Right ventricle myocardium inferior (tissue), 1 donor: ENCODE results near the gene PGP. TPM values are rescaled to one million over a fixed set of nuclear protein-coding genes. Genes with fewer than 3 reads are reported as not detected.
"Not testable (repeated sequence)": the region's sequence is repeated elsewhere in the genome, so short reads cannot be mapped to it uniquely, and the experiment has no call there.

Source experiments
- ATAC-seq: fragments of 200-7000 bp; cut with Tn5 transposase; one replicate; pipeline ENCODE4 v1.9.1; 2020; ENCODE audit warnings: mild to moderate bottlenecking, moderate library complexity
- DNase-seq: peaks from one replicate; pipeline ENCODE4 v3.0.0; 2021; ENCODE audit errors: missing footprints
- intact Hi-C: fragments of 100-400 bp; cut with DNase I; formaldehyde crosslinking; loops from one replicate; pipeline ENCODE4 v1.11.0; 2022
- long read RNA-seq: library from polyadenylated mRNA; unstranded; transcript quantifications from one replicate; pipeline ENCODE4 v2.0.0, GENCODE V29; 2021
- total RNA-seq: library from RNA; stranded (reverse); fragmentation: NEBNext Ultra II Directional; extraction: Animal tissue kit (Norgen Biotek cat#: 25700); gene quantifications from one replicate; pipeline ENCODE4 v1.2.1, GENCODE V29; 2021
- donor health status: DM: no; HTN: yes; CAD: no; lungs with severe emphysema.

PGP gene, protein sequence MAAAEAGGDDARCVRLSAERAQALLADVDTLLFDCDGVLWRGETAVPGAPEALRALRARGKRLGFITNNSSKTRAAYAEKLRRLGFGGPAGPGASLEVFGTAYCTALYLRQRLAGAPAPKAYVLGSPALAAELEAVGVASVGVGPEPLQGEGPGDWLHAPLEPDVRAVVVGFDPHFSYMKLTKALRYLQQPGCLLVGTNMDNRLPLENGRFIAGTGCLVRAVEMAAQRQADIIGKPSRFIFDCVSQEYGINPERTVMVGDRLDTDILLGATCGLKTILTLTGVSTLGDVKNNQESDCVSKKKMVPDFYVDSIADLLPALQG
- total RNA-seq: 35.1 TPM
- long read RNA-seq, transcript PGP-201 (2 exons, 2,727 nt): major isoform, 151 of 160 reads
- long read RNA-seq, partial matches to known transcripts: 0 of 160 reads
- long read RNA-seq, other reads (novel, unspliced or antisense): 9 of 160 reads

DNA sequence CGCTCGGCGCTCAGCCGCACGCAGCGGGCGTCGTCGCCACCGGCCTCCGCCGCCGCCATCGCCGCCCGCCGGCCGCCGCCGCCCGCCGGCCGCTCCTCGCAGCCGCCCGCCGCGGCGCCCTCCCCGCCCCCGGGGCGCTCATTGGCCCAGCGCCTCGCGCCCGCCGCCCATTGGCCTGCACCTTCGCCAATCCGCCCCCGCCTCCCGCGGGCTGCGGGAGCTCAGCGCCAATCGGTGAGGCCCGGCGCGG lies at the start of gene PGP:
Gene PGP (minus strand): TSS at position 122 of the 250 bp plus-strand sequence. CDS start 63 bp downstream, at position 59.
- ATAC-seq (peak; percentile 84), DNase-seq (no peak)
- intact Hi-C loops: loop anchor here (5.0 kb wide), 1 partner anchor 252 kb away; the partner anchor contains the start of gene RPS2

DNA sequence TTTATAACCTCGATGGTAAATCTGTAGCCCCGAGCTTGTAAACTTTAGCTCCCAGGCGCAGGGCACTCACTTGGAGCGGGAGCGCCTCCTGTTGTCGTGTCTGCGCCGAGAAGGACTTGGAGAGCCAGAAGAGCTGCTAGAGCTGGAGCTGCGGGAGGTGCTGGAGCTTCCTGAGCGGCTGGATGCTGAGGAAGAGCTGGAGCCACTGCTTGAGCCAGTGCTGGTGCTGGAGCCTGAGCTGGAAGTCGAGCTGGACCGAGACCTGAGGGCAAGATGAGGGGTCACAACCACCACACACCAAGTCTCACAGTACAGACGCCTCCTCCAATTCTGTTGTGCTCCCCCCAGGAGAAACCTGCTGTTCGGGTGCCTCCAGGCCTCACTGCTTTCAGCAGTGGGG lies 48.4 kb upstream of the PGP start:
- peak; percentile 37 for DNase-seq
- intact Hi-C loops: loop anchor here (10.0 kb wide), 1 partner anchor 242 kb away; no protein-coding TSS in a partner anchor
- ATAC-seq: not testable (repeated sequence)

DNA sequence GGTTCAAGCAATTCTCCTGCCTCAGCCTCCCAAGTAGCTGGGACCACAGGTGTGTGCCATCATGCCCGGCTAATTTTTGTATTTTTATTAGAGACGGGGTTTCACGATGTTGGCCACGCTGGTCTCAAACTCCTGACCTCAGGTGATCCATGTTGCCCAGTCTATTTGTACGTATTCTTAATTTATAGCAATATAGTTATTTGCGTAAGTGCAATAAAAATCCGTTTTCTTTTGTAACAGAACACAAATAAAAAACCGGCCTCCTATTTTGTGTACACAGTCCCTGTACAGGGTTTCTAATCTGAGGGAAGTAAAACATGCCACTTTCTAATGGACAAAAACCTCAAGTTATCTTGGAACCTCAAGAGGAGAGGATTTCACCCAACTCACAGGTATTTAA lies 45.6 kb upstream of the PGP start:
- no peak for DNase-seq
- ATAC-seq: no peak
- intact Hi-C loops: loop anchor here (10.0 kb wide), 1 partner anchor 245 kb away; no protein-coding TSS in a partner anchor

DNA sequence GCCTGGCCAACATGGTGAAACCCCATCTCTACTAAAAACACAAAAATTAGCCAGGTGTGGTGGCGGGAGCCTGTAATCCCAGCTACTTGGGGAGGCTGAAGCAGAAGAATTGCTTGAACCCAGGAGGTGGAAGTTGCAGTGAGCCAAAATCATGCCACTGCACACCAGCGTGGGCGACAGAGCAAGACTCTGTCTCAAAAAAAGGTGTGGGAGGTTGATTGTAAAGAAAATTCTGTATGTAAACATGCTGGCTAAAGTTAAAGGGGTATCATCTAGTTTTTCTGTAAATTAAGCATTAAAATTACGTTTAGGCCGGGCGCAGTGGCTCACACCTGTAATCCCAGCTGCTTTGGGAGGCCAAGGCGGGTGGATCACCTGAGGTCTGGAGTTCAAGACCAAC lies 43.9 kb upstream of the PGP start:
- DNase-seq: not testable (repeated sequence)

DNA sequence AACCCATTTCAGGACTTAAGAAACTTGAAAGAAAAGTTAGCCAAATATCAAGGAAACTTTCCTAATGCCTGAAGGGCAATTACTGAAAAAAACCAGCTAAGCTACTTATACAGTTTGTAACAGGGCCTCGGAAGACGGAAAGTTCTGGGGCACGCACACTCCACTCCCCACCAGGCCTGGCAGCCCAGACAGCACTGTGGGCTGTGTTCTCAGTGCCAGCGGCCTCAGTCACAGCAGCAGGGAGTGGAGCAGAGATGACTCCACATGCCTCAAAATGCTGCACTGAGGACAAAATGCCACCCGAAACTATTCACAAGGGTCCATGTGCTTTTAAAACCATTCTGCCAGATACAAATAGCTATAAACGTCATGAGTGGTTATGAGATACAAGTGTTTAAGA lies 43.1 kb upstream of the PGP start:
- ATAC-seq (no peak), DNase-seq (no peak)
- intact Hi-C loops: no loop called here

More for the DNA sequence above, 43.9 kb upstream of the PGP start:
- ATAC-seq, intact Hi-C loops: not testable (repeated sequence)

DNA sequence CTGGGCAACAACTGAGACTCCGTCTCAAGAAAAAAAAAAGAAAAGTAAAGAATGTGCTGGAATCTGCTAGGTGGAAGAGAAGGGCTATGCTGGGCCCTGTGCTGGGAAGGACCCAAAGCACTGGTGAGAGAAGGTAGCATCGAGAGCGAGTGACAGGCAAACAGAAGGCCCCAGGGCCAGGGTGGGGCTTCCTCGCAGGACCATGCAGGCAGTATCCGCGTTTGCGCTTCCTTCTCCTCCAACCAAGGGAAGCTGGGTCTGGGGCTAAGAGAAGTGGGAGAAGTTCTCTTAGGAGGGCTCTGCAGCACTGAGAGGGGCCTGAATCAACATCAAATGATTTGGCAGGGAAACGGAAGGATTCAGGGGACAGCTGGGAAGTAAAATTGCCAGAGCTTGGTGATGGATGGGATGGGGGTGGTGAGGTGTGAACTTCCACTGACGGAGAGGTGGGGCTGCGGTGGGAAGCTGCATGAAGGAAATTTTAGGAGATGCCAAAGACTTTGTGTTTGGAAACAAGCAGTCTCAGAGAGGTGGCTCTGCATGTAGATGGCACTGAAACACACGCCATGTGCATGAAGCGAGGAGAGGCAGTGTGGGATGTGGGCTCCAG lies 42.0 kb upstream of the PGP start:
- DNase-seq: peak; percentile 16
- intact Hi-C loops: no loop called here
- no peak for ATAC-seq

DNA sequence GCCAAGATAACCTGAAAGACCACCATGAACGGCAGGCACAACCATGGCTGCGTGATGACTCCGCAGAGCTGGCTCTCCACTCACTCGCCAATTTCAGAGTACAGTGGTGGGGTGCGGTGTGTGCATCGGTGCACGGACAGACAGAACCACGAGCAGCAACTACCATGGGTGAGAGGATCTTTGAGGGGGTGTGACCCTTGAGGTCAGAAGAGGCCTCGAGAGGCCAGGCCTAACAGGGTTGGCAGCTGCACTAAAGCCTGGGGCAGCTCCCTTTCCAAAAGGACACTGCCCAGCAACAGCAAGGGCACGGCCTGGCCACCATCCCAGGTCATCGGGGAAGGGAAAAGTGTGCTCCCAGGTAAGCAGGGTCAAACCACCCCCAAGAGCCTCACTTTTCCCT lies 38.7 kb upstream of the PGP start:
- DNase-seq (peak; percentile 44), ATAC-seq (no peak)
- intact Hi-C loops: loop anchor here (5.0 kb wide), 2 partner anchors 46 to 96 kb away; partner anchors contain the start of genes MLST8 and TRAF7

DNA sequence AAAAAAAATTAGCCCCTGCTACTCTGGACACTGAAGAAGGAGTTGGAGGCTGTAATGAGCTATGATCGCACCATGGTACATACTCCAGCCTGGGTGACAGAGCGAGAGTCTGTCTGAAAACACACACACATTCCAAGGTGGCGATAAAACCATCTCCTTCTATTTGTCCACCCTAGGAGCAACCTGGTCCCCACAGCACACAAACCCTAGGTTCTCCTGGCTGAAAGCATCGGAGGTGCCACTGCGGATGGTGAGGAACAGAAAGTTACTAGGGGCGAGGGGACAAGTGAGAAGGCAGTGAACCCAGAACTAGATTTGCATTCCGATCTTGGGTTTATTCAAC lies 38.1 kb upstream of the PGP start:
- intact Hi-C loops: loop anchor here (5.0 kb wide), 2 partner anchors 45 to 95 kb away; partner anchors contain the start of genes MLST8 and TRAF7
- DNase-seq (peak; percentile 45), ATAC-seq (no peak)

DNA sequence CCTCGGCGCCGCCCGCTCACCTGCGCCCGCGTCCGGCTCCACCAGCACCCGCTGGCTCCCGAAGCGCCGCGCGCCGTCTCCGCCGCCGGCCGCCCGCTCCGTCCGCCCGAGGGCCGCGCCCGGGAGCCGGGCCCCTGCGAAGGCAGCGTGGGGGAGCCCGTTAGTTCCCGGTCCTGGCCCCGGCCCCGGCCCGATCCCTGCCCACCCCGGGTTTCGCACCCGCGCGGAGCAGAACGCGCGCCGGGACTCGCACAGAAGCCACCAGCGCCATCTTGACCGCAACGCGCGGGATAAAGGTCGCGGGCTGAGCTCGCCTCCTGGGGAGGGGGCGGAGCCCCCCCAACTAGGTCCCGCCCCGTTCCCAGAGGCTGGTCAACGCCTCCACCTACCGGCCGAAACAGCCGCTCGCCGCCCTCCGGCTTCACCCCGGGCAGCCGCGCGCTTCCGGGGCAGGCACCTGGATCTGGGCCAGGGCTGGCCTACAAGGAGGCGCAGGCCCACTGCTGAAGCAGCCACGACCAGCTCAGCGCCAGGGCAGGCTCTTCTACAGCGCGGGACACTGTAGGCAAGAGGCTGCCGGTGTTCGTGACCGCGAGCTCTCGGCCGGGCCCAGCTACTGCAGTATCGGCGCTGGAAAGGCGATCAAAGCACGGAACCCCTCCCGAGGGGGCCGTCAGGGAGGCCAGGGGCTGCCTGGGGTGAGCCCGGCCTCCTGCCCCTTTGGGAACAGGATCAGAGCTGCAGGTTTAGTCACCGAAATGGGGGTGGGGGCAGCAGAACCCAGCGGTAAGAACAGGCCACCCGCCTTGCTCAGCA lies 36.9 kb upstream of the PGP start, which contains the start of gene ECI1:
Gene ECI1 (minus strand): TSS at position 292 of the 816 bp plus-strand sequence. CDS start 21 bp downstream, at position 271.
- DNase-seq: peak; percentile 98
- intact Hi-C loops: loop anchor here (1.0 to 5.0 kb wide), 4 partner anchors 17 to 94 kb away; partner anchors contain the start of genes MLST8, RNPS1 and TRAF7

DNA sequence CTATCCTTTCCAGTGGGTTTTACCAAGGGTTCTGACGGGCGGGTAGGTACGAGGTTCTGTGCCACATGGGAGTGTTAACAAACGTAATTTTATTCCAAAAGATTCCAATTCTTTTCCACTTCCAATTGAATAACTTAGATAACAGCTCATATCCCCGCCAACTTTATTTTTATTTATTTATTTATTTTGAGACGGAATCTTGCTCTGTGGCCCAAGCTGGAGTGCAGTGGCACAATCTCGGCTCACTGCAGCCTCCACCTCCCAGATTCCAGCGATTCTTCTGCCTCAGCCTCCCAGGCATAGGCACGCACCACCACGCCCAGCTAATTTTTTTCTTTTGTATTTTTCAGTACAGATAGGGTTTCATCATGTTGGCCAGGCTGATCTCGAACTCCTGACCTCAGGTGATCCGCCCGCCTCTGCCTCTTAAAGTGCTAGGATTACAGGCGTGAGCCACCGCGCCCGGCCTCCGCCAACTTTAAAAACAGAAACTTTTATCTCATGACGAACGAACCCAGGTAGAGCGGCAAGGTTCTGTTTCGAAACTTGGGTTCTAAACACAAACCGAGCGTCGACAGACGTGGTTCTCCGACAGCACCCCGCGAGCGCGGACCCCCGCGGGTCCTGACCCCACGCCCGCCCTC lies 36.1 kb upstream of the PGP start:
- DNase-seq (peak; percentile 73), ATAC-seq (no peak)
- intact Hi-C loops: loop anchor here (1.0 to 5.0 kb wide), 4 partner anchors 18 to 93 kb away; partner anchors contain the start of genes MLST8, RNPS1 and TRAF7

More for the DNA sequence above, 36.9 kb upstream of the PGP start, which contains the start of gene ECI1:
- ATAC-seq: peak; percentile 99

DNA sequence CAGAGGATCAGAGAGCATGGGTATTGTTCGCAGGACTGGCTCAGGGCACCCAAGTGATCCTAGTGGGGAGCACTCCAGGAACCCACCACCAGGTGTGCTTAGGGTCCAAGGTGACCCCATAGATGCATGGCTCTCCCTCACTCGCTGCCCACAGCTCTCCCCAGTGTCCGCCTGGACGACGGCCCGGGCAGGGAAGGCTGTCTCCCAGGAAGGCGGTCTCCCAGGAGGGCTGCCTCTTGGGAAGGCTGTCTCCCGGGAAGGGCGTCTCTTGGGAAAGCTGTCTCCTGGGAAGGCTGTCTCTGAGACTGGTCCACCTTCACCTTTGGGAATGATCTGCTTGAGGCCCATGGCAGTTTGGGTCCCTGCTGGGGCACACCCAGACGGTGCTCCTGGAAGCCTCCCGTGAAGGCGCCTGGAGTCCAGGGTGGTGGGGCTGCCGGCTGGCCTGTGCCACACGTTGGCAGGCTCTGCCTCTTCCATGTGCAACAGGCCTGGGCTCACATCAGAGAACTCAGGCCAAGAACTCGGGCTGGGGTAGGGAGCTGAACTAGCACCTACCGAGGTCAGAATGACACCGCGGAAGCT lies 31.8 kb upstream of the PGP start:
- ATAC-seq (no peak), DNase-seq (peak; percentile 58)
- intact Hi-C loops: no loop called here

DNA sequence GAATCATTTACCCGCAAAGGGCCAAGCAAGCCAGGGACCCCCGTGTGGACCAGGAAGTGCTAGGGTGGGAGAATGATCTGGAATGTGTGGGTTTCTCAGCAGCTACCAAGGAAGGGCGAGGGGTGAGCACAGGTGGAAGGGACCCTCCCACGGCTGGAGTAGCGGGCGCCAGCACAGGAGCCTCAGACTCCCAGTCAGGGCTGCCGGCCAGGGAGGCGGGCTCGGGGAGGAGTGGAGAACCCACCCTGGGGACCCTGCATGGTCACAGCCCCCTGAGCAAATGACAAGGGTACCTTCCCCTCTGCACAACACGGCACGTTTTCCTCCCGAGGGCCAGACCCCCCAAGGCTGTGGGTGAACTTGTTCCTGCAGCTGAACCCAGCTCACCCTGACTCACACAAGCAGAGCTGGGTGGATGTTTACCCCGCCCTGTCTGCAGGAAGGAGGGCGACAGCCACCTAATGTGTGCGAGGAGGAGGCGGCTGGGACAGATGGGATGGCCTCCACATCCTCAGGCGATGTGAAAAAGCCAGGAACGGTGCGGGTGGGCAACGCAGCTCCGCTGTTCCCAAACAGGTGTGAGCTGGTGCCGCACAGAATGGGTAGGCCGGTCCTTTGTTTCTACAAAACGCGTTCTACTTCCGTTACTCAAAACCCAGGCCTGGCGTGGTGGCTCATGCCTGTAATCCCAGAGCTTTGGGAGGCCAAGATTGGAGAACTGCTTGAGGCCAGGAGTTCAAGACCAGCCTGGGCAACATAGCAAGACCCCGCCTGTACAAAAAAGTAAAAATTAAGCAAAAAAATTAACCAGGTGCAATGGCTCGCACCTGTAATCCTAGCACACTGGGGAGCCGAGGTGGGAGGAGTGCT lies 30.5 kb upstream of the PGP start:
- intact Hi-C loops: no loop called here
- DNase-seq (no peak), ATAC-seq (no peak)

DNA sequence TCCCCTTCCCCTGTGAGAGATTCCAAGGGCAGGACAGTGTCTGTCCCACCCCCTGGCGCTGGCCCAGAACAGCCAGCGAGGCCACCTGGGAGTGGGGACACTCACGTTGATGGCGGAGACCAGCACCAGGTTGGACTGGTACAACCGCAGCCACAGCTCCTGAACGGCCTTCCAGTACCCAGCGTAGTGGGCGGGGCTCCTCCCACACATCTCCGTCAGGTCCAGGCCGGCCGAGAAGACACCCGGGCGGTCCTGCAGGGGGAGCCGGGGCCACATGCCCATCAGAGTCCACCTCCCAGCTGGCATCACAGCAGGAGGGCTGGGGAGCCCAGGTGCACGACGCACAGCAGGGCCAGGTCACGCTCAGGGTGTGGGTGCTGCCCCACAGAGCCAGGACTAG lies 29.7 kb upstream of the PGP start:
- intact Hi-C loops: no loop called here
- DNase-seq (no peak), ATAC-seq (no peak)

DNA sequence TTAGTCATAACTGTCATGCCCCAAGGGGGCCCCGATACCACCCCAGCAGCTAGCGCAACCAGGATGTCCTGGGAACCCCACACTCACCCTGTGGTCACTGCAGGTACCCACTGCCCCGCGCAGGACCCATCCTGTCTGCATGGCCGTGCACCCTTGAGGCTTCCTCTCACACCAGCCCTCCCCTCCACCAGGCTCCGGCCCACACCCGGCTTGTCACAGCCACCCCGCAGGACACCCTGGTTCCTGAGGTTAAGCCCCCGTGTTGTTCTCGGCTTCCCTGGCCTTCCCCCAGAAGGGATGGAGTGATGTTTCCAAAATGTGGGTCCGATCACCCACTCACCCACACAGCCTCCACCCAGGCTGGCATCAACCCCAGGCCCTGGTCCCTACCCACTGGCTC lies 29.1 kb upstream of the PGP start:
- DNase-seq (no peak), ATAC-seq (no peak)
- intact Hi-C loops: no loop called here

DNA sequence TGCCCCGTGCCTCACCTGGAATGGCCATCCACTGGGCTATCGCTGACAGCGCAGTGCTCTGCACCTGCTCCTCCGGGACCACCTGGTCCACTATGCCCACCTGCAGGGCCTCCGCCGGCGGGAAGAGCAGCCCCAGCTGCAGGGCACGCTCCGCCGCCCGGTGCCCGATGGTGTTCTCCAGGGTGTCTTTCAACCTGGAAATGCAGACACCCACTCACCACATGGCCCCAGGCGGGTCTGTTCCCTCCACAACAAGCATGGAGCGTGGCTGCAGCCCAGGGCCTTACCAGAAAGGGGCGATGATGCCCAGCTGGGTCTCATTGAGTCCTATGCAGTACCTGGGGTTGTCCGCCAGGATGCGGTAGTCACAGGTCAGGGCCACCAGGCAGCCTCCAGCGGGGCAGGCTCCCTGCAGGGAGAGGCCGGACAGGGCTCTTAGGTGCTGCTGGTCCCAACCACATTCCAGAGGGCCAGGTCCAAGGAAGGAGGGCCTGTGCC lies 28.4 kb upstream of the PGP start:
- ATAC-seq (no peak), DNase-seq (no peak)
- intact Hi-C loops: no loop called here

DNA sequence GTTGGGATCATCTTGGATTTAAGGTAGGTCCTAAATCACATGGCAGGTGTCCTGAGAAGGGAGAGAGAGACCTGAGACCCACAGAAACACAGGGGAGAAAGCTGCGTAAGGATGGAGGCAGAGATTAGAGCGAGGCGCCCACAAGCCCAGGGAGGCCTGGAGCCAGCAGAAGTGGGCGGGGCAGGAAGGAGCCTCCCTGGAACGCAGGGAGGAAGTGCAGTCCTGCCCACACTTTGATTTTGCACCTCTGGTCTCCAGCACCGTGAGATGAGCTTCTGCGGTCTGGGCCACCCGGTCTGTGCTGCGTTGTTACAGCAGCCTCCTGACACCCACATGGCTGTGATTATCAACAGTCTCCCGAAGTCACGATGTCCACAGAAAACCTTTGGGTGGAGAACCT lies 28.0 kb upstream of the PGP start:
- no peak for ATAC-seq
- DNase-seq: no peak
- intact Hi-C loops: no loop called here

DNA sequence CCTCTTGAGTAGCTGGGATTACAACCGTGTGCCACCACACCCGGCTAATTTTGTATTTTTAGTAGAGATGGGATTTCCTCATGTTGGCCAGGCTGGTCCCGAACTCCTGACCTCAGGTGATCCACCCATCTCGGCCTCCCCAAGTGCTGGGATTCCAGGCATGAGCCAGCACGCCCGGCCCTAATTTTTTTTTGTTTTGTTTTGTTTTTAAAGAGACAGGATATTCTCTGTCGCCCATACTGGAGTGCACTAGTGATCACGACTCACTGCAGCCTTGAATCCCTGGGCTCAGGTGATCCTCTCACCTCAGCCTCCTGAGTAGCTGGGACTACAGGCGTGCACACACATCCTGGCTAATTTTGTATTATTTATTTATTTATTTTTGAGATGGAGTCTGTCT lies 25.7 kb upstream of the PGP start:
- intact Hi-C loops, DNase-seq, ATAC-seq: not testable (repeated sequence)
